HFF-Myc (cell line): ENCODE measurements around the gene ZFP36L1.

Source experiments
- DNase-seq: peaks from one replicate; pipeline ENCODE4 v3.0.0-alpha.2; 2011; ENCODE audit warnings: low read depth; ENCODE audit errors: extremely low read depth
- H3K4me3 ChIP-seq: replicated peaks from 2 replicates; pipeline ENCODE4 v1.5.1; 2011; ENCODE audit warnings: low read depth, mild to moderate bottlenecking, control low read depth, low read length
- CTCF ChIP-seq: IDR thresholded peaks from 2 replicates; pipeline ENCODE4 v1.5.1; 2012; ENCODE audit warnings: mild to moderate bottlenecking, low read depth, low read length, control low read depth; ENCODE audit errors: missing control alignments

ZFP36L1 gene

GRCh38 chr14:68788275-68788995, 4.4 kb downstream of the ZFP36L1 start:
- TF ChIP-seq CTCF, result no peak
- peak overlapping the region; percentile 95 for H3K4me3 ChIP-seq
- DNase-seq, result no peak

GRCh38 chr14:68787092-68787992, 5.5 kb downstream of the ZFP36L1 start:
- DNase-seq, result no peak
- no peak for TF ChIP-seq CTCF
- peak overlapping the region; percentile 95; the same call in 1 of the 2 replicates for H3K4me3 ChIP-seq

DNA sequence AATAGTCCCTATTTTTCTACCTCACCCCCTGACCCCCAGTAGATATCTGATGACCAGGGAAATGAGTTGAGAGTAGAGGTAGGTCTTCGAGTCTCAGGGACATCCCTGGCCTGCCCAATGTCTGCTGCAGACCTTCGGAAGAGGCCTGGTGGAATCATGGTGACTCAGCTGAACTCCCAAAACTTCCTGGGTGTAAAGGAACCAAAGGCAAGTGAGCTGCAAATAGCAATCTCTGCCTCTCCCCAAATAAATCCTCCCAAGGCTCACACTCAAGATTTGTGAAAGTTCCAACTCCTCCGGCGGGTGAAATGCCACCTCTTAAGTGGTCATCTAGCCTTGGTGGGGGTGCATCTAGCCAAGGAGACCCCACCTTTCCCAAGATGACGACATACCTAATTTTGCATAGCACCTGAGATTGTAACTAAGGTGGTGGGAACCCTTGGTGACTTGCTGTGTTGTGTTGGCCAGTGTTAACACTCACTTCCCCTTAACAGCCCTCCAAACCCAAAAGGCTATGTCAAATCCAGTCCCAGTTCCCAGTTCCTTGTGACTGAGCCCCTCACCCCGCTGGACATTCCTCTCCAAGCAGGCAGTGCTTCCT, 6.3 kb downstream of the ZFP36L1 start:
- no peak overlapping the region for H3K4me3 ChIP-seq
- no peak for DNase-seq
- TF ChIP-seq CTCF, result no peak

GRCh38 chr14:68785534-68786490, 7.1 kb downstream of the ZFP36L1 start:
- TF ChIP-seq CTCF, result no peak
- no peak for DNase-seq
- H3K4me3 ChIP-seq, result no peak overlapping the region

DNA sequence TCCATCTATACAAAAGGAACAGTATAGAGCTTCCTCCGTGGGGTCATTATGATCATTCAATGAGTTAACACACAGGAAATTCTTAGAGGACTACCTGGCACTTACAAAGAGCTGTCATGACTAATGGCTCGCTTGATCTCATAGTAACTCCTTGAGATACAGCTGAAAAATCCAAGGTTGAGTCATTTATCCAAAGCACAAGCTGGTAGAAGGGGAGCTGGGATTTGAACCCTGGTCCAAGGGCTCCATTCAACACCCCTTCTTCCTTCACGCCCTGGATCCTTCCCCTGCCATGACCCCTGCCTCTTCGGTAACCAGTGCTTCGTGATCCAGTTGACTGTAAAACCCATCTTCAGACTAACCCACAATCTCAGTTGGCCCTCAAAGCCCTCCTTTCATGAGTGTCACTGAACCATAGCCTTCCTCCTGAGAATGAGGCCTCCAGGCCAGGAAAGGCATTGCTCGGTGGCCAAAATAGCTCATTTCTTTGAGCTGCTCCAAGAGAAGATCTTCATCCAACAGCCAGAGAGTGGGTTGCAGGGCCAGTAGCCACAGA, 7.8 kb downstream of the ZFP36L1 start:
- no peak for DNase-seq
- H3K4me3 ChIP-seq, result no peak overlapping the region
- TF ChIP-seq CTCF, result no peak
